Common myeloid progenitor, CD34-positive (primary cell): ENCODE results near the gene JMJD1C.
A peak's percentile ranks its signal among the peaks of the same experiment; 100 is the strongest.

Experiments used
- CTCF ChIA-PET: fragments of 350-600 bp; sonication (Branson Sonifier 250); formaldehyde crosslinking; loops from one replicate; lab custom pipeline; 2021; ENCODE audit warnings: antibody characterized with exemption; lab: Charles Lee
- POLR2A ChIA-PET: fragments of 350-600 bp; sonication (Branson Sonifier 250); formaldehyde crosslinking; loops from one replicate; lab custom pipeline; 2021; ENCODE audit warnings: antibody characterized with exemption; lab: Charles Lee
- DNase-seq, 3 donors: peaks; one replicate each; pipeline versions ENCODE4 v3.0.0 to v3.0.0-alpha.2; 2013
- H3K27ac ChIP-seq, 2 experiments: 1 replicate in 1 of 2; 2 replicates in 1 of 2; pipeline ENCODE4 v1.7.0; 2013; ENCODE audit warnings: inconsistent platforms in 2 of 2, low read length in 2 of 2, mild to moderate bottlenecking in 2 of 2, low read depth in 1 of 2, moderate library complexity in 1 of 2; ENCODE audit not compliant: severe bottlenecking in 2 of 2, insufficient read depth in 1 of 2, poor library complexity in 1 of 2
- H3K27me3 ChIP-seq, 5 experiments: replicated peaks in 2 of 5; 1 replicate in 3 of 5; 2 replicates in 2 of 5; pipeline versions ENCODE4 v1.6.1 to v1.7.0; 2013; ENCODE audit warnings: low read length in 4 of 5, mild to moderate bottlenecking in 2 of 5, moderate library complexity in 2 of 5, inconsistent platforms in 1 of 5; ENCODE audit not compliant: insufficient read depth in 5 of 5, control insufficient read depth in 4 of 5
- H3K36me3 ChIP-seq, 4 experiments: 1 replicate in 2 of 4; 2 replicates in 2 of 4; pipeline versions ENCODE4 v1.6.1 to v1.7.0; 2013; ENCODE audit warnings: low read length in 3 of 4, control low read depth in 1 of 4, mild to moderate bottlenecking in 1 of 4; ENCODE audit not compliant: control insufficient read depth in 4 of 4, insufficient read depth in 4 of 4
- H3K4me1 ChIP-seq, 4 experiments: 1 replicate in 3 of 4; 2 replicates in 1 of 4; pipeline versions ENCODE4 v1.6.1 to v1.7.1; 2013; ENCODE audit warnings: low read length in 3 of 4, mild to moderate bottlenecking in 3 of 4, control low read depth in 1 of 4, inconsistent platforms in 1 of 4, moderate library complexity in 1 of 4; ENCODE audit not compliant: control insufficient read depth in 4 of 4, insufficient read depth in 4 of 4; ENCODE audit errors: control extremely low read depth in 1 of 4
- H3K4me3 ChIP-seq, 7 experiments: 1 replicate in 4 of 7; 2 replicates in 3 of 7; pipeline versions ENCODE4 v1.5.1 to v1.7.0; 2013; ENCODE audit warnings: mild to moderate bottlenecking in 7 of 7, low read length in 6 of 7, moderate library complexity in 6 of 7, inconsistent platforms in 2 of 7, low read depth in 2 of 7, control low read depth in 1 of 7; ENCODE audit not compliant: insufficient read depth in 4 of 7, control insufficient read depth in 1 of 7; ENCODE audit errors: extremely low read depth in 1 of 7
- H3K9me3 ChIP-seq, 5 experiments: 1 replicate in 4 of 5; 2 replicates in 1 of 5; pipeline versions ENCODE4 v1.6.1 to v1.7.1; 2013; ENCODE audit warnings: low read length in 4 of 5, mild to moderate bottlenecking in 2 of 5, inconsistent platforms in 1 of 5, low read depth in 1 of 5, moderate library complexity in 1 of 5; ENCODE audit not compliant: control insufficient read depth in 4 of 5, insufficient read depth in 2 of 5; ENCODE audit errors: control extremely low read depth in 1 of 5
- WGBS: methylation state at CpG from one replicate; pipeline ENCODE4 v1.1.5; 2013; ENCODE audit not compliant: insufficient coverage; 5-methylcytosine and 5-hydroxymethylcytosine counted together

The JMJD1C gene

GRCh38 chr10:63481815-63482421, 16.1 kb upstream of the JMJD1C start:
- 100% methylated on average over 1 of the region's 6 CpGs for WGBS
- no peak overlapping the region for H3K4me3 ChIP-seq
- no peaks in the 10 kb centered on the region for H3K9me3 ChIP-seq
- ChIA-PET CTCF (interaction anchor here (1.4 kb wide), 1 partner anchor 9 kb away, joined by 4 read pairs; no protein-coding TSS in a partner anchor), POLR2A (no interaction called here)
- no peaks in the 10 kb centered on the region for H3K36me3 ChIP-seq
- no peaks in the 10 kb centered on the region for H3K27me3 ChIP-seq
- H3K4me1 ChIP-seq: peaks cover 0 to 2% (median 0%) of the 10 kb centered on the region in 4 experiments
- DNase-seq: no peak
- no peak overlapping the region for H3K27ac ChIP-seq

GRCh38 chr10:63480237-63480636, 14.5 kb upstream of the JMJD1C start:
- WGBS: 100% methylated on average over 3 of the region's 5 CpGs
- no peak for DNase-seq
- H3K36me3 ChIP-seq: peaks cover 0 to 2% (median 0%) of the 10 kb centered on the region in 4 experiments
- POLR2A ChIA-PET: no interaction called here
- no peak overlapping the region for H3K27ac ChIP-seq
- peaks cover 0 to 4% (median 0%) of the 10 kb centered on the region in 5 experiments for H3K9me3 ChIP-seq
- no peaks in the 10 kb centered on the region for H3K27me3 ChIP-seq
- H3K4me3 ChIP-seq: no peak overlapping the region
- CTCF ChIA-PET: interaction anchor here (1.1 kb wide), 1 partner anchor 8 kb away, joined by 3 read pairs; no protein-coding TSS in a partner anchor
- no peaks in the 10 kb centered on the region for H3K4me1 ChIP-seq

- Histone ChIP-seq H3K9me3 (peaks cover 0 to 4% (median 0%) of the 10 kb centered on the region in 5 experiments), H3K27me3 (no peaks in the 10 kb centered on the region), H3K36me3 (peaks cover 0 to 2% (median 0%) of the 10 kb centered on the region in 4 experiments), H3K4me3 (no peak overlapping the region), H3K4me1 (no peaks in the 10 kb centered on the region), H3K27ac (no peak overlapping the region)
- DNase-seq: no peak
- no CpG with 5 or more reads among the region's 3 CpGs for WGBS
- ChIA-PET POLR2A (no interaction called here), CTCF (interaction anchor here (1.1 kb wide), 1 partner anchor 11 kb away, joined by 3 read pairs; no protein-coding TSS in a partner anchor)
Measured at GRCh38 chr10:63478564-63478963, 12.8 kb upstream of the JMJD1C start.

GRCh38 chr10:63477927-63478326, 12.2 kb upstream of the JMJD1C start:
- peak in 1 of 3 donors; percentile 31 for DNase-seq
- ChIA-PET CTCF (no interaction called here), POLR2A (no interaction called here)
- Histone ChIP-seq H3K36me3 (peaks cover 0 to 2% (median 0%) of the 10 kb centered on the region in 4 experiments), H3K4me1 (no peaks in the 10 kb centered on the region), H3K4me3 (no peak overlapping the region), H3K27me3 (no peaks in the 10 kb centered on the region), H3K9me3 (peaks cover 0 to 4% (median 0%) of the 10 kb centered on the region in 5 experiments), H3K27ac (no peak overlapping the region)
- WGBS: 80% methylated on average over 1 of the region's 1 CpG

GRCh38 chr10:63474488-63474887, 8.7 kb upstream of the JMJD1C start:
- ChIA-PET CTCF (no interaction called here), POLR2A (no interaction called here)
- no peak overlapping the region for H3K4me3 ChIP-seq
- H3K36me3 ChIP-seq: peaks cover 0 to 5% (median 0%) of the 10 kb centered on the region in 4 experiments
- no peaks in the 10 kb centered on the region for H3K4me1 ChIP-seq
- no peak overlapping the region for H3K27ac ChIP-seq
- 99% methylated on average over 7 of the region's 8 CpGs for WGBS
- peaks cover 0 to 4% (median 0%) of the 10 kb centered on the region in 5 experiments for H3K9me3 ChIP-seq
- no peaks in the 10 kb centered on the region for H3K27me3 ChIP-seq
- no peak for DNase-seq

GRCh38 chr10:63470928-63471327, 5.2 kb upstream of the JMJD1C start:
- peaks cover 0 to 2% (median 0%) of the 10 kb centered on the region in 4 experiments for H3K36me3 ChIP-seq
- ChIA-PET CTCF (no interaction called here), POLR2A (no interaction called here)
- H3K9me3 ChIP-seq: no peaks in the 10 kb centered on the region
- no peak overlapping the region for H3K27ac ChIP-seq
- peaks cover 0 to 7% (median 3%) of the 10 kb centered on the region in 4 experiments for H3K4me1 ChIP-seq
- WGBS: 90% methylated on average over 2 of the region's 3 CpGs
- DNase-seq: no peak
- H3K27me3 ChIP-seq: peaks cover 0 to 2% (median 0%) of the 10 kb centered on the region in 5 experiments
- no peak overlapping the region for H3K4me3 ChIP-seq

- Histone ChIP-seq H3K4me1 (peaks cover 0 to 14% (median 7%) of the 10 kb centered on the region in 4 experiments), H3K27ac (no peak overlapping the region), H3K4me3 (no peak overlapping the region), H3K36me3 (peaks cover 0 to 2% (median 0%) of the 10 kb centered on the region in 4 experiments), H3K9me3 (no peaks in the 10 kb centered on the region), H3K27me3 (peaks cover 0 to 2% (median 0%) of the 10 kb centered on the region in 5 experiments)
- ChIA-PET CTCF (interaction anchor here (1.2 kb wide), 1 partner anchor 160 kb away, joined by 3 read pairs; no protein-coding TSS in a partner anchor), POLR2A (no interaction called here)
- no CpG with 5 or more reads among the region's 1 CpG for WGBS
- no peak for DNase-seq
Measured at GRCh38 chr10:63468947-63469346, 3.2 kb upstream of the JMJD1C start.
